DMS114 treated with DMSO at 0.1 percent for 48 hours (cell line): ENCODE results near the gene PDZD11.
"Not testable (repeated sequence)": the region's sequence is repeated elsewhere in the genome, so short reads cannot be mapped to it uniquely, and the experiment has no call there.

Experiments
- DNase-seq: peaks from one replicate; lab custom pipeline; 2025; ENCODE audit not compliant: unreplicated experiment; lab: John Stamatoyannopoulos, UW

Gene PDZD11

GRCh38 chrX:70257423-70258288, 32.1 kb downstream of the PDZD11 start:
- no peak for DNase-seq

GRCh38 chrX:70255452-70255851, 34.3 kb downstream of the PDZD11 start:
- DNase-seq = no peak

GRCh38 chrX:70254909-70255308, 34.8 kb downstream of the PDZD11 start:
- DNase-seq = no peak

- DNase-seq = no peak
These were observed 35.7 kb downstream of the PDZD11 start for GRCh38 chrX:70254063-70254400.

GRCh38 chrX:70253377-70254062, 36.2 kb downstream of the PDZD11 start:
- no peak for DNase-seq

- no peak for DNase-seq
These were observed 37.2 kb downstream of the PDZD11 start for GRCh38 chrX:70252491-70252890.

- no peak for DNase-seq
These were observed 42.5 kb downstream of the PDZD11 start for GRCh38 chrX:70247252-70247651.

DNA sequence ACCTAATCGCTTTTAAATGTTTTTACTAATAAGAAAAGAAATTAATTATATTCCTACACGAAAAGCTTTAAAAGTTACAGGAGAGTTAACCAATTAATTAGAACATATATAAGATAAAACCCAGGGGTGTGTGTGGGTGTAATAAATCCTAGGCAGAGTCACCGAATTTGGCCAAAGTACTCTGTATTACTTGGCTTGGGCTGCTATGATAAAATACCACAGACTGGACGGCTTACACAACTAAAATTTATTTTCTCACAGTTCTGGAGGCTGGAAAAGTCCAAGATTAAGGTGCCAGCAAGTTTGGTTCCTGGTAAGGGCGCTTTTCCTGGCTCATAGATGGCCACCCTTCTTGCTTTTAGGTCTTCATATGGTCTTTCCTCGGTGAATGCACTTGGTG, 44.8 kb downstream of the PDZD11 start:
- DNase-seq = no peak

DNA sequence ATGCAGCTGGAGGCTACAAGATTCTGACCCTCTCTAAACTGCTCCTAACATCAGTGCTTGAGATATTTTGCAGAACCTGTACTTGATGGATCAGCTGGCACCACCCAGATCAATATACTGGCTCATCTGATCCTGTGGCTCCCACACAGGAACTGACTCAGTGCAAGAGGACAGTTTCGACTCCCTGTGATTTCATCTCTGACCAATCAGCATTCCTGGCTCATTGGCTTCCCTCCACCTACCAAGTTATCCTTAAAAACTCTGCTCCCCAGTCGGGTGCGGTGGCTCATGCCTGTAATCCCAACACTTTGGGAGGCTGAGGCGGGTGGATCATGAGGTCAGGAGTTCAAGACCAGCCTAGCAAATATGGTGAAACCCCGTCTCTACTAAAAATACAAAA, 46.1 kb downstream of the PDZD11 start:
- DNase-seq = not testable (repeated sequence)

DNA sequence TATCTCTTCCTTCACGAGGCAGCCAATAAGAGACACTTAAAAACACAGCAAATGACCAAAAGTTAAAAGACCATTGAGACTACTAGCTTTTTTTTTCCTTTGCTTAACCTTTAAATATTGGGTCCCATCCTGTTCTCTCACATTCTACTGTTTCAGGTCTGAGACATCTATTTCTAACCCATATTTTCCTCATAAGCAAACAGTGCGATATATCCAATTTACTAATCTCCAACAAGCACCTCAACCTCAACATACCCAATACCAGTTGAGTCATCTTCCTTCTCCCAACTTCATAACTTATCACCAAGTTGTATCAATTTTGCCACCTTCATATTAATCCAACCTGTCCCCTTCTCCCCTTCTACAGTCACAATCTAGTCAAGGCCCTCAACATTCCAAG, 48.2 kb downstream of the PDZD11 start:
- no peak for DNase-seq

- DNase-seq = no peak
These were observed 49.0 kb downstream of the PDZD11 start for GRCh38 chrX:70240751-70241150.
